HG03066 (cell line): Measurements from ENCODE around the gene PLSCR5.

ENCODE experiments used
- ATAC-seq: cut with Tn5 transposase; IDR thresholded peaks from one replicate; pipeline ENCODE4 v1.9.1; 2021; ENCODE audit warnings: low read depth; ENCODE audit not compliant: unreplicated experiment

Gene PLSCR5

DNA sequence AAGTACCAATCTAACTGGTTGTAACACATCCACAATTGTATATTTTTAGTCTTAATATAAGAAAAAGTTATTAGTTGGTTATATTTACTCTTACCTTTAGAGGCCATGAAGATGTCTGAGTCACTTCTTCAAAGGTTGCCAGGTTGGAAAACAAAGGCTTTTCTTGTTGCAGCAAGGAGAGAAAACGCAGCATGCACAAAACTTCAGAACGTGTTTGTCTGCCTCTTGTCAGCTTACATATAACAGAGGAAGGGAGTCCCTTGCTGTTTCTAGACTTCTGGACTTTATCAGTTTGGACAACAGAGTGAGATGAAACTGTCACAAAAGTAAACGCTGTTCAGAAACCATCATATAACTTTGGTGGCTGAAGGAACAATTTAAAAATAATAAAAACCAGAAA, at the start of gene PLSCR5:
Gene PLSCR5 (minus strand): TSS at position 241 of the 400 bp plus-strand sequence. CDS start 134 bp downstream, at position 107.
- no peak for ATAC-seq

DNA sequence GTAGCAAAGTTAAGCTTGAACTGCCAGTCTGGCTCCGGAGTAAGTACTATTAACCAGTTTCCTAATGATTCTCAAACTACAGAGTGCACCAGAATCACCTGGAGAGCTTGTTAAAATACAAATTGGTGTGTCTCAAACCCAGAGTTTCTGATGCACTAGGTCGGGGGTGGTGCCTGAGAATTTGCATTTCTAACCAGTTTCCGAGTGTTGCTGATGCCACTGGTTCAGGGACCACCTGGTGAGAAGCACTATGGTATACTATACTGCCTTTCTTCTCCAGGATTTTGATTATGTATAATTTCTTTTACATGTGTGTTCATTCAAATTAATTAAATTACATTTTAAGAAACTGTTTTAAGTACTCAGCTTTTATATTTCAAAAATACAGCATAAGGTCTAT, 48.8 kb upstream of the PLSCR5 start:
- ATAC-seq, result no peak

GRCh38 chr3:146650691-146651442, 45.7 kb upstream of the PLSCR5 start:
- ATAC-seq, result no peak

- no peak for ATAC-seq
Observed at GRCh38 chr3:146646261-146646660, 41.1 kb upstream of the PLSCR5 start.

DNA sequence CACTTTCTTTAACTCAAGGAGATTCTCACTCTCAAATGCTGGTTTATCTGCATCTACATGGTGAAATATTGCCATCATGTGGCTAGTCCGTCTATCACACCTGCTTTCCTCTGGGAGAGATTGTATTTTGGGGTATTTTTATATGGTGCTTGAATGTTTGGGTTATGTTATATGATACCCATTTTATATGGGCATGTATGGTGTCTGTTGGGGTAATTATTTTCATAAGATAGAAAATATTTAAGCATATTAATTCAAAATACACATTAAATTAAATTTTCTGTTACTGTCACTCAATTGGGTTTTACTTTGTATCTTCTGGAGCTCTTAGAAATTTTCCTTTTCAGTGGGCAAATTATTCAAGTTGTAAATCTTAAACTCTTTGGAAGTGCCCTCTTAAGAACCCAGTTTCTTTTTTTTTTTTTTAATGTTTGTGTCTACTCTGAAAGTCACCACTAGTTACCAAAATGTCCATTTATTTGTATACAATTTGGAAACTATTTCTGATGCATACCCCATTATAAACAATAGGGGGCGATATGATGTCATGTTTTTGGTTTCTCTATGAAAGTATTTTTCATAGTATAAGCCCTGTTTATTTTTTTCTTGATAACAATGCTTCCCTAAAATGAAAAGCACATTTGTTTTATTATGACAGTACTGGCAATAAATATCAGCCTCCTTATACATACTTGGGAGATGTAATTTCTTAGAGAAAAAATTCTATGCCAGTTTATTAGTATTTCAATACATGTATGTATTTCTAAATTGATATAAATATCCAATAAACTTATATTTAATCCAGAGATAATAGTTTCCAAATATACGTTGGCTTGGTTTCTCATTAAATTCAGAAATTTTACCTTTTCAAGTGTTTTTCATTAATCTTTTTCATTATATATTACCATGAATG, 36.1 kb upstream of the PLSCR5 start:
- peak; percentile 84 for ATAC-seq

DNA sequence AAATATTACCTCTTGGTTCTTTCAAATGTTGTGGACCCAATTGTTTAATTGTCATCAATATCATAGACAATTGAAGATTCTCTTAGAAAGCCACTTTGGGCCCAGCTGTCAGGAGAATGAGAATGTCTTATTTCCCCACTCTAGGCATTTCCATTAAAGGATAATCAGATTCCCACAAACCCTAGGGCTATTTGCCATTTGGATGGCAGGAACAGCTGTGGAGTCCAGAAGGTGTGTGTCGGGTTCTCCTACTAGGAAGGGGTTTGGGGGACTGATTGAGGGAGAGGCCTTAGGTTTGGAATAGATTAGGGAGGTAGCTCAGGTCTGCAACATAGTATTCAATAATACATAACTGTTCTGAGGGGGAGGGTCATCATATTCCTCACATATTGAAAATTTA, 35.2 kb upstream of the PLSCR5 start:
- ATAC-seq, result no peak

GRCh38 chr3:146638718-146639117, 33.6 kb upstream of the PLSCR5 start:
- no peak for ATAC-seq

DNA sequence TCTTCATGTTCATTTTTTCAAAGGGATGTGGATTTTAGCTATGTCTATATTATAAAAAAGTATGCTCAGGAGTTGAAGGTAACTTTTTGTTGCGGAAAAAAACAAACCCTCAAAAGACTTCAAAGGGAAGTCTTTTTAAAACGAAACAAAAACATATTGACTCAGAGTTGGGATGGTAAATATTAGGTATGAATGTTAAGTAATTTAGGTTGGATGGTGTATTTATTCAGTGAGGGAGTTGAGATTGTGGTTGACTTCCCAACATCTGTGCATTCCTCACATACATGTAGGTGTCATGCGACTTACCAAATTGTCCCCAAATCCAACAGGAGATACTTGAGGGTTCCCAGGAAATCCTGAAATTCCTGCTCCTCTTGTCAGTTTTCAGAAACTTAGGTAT, 32.7 kb upstream of the PLSCR5 start:
- no peak for ATAC-seq

DNA sequence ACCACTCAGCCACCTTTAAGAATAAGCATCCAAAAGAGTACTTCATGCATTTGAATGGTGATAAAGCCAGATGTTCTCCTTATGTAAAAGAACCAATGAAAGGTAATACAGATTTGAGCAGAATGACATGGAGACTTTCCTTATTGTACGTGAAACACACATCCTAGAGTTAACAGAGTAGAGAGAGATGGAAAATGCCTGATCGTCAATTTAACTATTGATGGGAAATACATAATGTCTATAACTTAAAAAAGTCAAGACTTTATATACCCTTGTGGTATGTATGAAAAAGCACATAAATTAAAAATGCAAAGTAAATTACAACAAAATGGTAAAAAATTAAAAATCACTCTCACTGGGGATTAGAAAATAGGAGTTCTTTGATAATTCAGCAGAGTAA, 31.7 kb upstream of the PLSCR5 start:
- no peak for ATAC-seq

GRCh38 chr3:146634346-146634745, 29.2 kb upstream of the PLSCR5 start:
- no peak for ATAC-seq

DNA sequence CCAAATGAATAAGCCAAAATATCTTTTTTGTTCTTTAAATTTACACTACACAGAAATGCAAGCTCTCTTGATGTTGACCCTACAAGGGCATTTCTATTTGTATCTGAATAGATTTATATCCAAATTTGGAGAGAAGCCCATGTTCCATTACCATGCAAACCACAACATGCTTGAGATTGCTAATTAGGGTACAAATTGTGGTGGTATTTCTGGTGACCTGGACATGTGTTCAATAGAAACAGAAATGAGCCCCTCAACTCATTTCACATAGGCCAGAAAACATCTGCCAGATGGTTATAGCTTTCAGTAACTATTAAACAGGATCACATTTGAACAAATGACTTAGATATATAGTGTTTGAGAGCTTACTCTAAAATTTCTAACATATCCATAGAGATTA, 23.5 kb upstream of the PLSCR5 start:
- ATAC-seq, result no peak

- no peak for ATAC-seq
Observed at GRCh38 chr3:146626403-146627122, 21.4 kb upstream of the PLSCR5 start.

DNA sequence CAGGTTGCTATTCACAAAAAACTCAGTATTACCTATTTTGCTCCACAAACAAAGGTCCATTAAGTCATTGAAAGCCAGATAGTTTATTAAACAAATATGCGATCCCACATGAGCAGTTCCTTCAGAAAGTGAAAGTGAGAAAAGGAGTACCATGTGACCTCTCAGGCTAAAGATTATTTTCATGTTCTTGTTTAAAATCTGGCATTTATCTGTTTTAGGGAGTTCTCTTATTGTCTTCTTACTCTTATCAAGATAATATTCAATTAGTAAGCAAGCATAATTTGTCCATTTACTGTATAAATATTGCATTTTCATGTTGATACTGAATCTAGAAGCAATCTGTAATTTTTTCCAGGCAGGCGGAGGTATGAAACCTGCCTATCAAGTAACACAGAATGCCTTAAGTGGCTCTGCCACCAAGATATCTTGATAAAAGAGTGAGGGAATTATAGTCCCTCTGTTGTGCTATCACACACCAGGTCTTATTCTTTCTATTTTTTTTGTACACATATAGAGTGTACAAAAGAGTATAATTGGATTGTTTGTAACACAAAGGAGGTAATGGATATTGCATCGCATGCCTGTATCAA, 20.1 kb upstream of the PLSCR5 start:
- no peak for ATAC-seq

DNA sequence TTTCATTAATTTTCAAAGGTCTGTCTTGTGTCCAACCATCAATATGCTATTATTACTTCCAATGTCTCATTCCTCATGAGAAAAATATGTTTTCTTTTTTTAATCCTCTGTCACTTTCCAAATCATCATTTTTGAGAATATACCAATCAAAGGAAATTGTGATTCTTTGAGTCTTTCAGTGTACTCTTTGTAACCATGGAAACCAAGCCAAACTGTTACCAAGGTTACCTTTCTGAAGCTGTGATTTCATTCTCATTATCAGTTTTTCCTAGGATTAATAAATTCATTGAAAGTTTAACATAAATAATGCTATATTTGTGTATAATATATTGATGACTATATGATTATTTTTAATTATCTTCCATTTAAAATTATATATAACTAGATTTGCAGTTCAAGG, 16.6 kb upstream of the PLSCR5 start:
- ATAC-seq, result no peak

DNA sequence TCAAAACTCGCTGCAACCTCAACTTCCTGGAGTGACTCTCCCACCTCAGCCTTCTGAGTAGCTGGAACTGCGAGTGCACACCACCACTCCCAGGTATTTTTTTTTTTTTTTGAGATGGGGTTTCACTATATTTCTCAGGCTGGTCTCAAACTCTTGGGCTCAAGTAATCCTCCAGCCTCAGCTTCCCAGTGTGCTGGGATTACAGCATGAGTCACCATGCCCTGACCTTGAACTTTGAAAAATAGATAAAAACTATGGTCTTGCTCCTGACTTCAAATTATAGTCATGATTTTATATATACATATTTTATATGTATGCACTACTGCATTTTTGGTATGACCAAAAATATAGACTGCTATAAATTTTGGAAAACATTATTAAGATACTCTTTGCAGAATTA, 6.9 kb upstream of the PLSCR5 start:
- no peak for ATAC-seq

DNA sequence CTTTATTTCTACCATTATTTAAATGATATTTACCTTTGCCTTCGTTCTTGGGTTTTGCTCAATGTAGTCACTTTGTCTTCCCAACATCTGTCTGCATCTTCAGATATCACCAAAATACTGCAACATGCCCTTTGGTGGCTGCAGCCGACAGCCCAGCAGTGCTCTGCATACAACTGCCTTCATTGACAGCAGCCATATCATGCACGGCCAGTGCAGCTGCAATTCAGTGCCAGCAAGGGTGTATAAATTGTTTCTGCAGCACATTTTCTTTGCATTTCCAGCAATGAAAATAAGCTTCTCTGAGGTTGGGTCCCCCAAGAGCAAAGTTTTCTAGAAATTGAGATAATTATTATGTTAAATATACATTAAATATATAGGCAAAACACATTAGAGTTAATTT, 6.0 kb upstream of the PLSCR5 start:
- no peak for ATAC-seq

DNA sequence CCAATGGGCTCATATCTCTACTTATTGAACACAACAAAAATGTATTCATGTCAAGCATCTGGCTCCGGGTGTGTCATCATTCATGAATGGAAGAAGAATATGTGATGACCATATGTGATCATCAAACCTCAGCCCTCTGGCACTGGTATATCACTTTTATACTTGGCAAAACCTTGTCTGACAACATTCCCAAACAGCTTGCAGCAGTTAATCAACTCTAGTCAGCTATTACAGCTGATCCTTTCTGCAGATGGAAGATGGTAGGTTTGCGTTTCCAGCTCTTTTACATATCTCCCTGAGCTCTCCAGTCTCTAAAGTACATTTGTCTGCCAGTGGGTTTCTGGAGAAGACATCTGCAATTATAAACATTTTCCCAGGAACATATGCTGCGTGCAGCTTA, 6.6 kb downstream of the PLSCR5 start:
- no peak for ATAC-seq

DNA sequence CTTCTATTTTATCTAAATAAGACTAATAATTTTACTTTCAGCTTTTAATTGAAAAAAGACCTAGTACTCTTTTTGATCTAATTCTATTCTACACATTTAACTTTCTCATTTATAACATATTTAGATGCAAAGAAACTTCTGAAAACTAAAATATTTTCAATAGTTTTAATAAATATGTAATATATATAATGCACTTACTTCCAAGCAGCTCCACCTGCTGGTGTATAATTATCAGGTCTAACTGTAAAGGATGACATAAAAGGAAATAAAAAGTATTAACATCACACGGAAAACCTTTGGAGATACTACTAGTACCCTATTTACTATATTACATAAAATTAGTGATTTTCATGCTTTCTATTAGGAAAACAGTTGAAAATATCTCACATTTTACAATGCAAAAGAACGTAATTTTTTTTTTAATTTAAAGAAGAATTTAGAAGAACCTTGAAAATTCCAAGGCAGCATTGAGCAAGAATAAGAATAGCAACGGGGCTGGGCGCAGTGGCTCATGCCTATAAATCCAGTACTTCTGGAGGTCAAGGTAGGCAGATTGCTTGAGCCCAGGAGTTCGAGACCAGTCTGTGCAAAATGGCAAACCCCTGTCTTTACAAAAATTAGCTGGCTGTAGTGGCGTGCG, 10.2 kb downstream of the PLSCR5 start:
- ATAC-seq, result no peak

DNA sequence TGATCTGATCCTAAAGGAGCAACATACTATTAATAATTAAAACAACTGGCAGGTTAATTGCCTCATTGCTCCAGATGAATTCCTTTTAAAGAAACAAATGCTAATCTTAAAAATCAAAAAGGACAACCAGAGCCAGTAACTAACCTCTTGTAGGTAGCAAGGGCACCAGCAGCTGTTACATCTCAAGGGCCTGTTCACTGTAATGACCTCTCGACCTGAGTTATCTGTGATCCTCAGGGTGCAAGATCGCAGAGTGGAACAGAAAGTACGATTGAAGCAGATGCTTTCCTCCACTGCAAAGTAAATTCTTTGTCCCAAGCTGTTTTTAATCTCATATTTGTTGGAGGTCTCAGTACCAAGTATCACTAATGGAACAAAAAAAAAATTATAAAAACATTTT, 11.4 kb downstream of the PLSCR5 start:
- ATAC-seq, result no peak

DNA sequence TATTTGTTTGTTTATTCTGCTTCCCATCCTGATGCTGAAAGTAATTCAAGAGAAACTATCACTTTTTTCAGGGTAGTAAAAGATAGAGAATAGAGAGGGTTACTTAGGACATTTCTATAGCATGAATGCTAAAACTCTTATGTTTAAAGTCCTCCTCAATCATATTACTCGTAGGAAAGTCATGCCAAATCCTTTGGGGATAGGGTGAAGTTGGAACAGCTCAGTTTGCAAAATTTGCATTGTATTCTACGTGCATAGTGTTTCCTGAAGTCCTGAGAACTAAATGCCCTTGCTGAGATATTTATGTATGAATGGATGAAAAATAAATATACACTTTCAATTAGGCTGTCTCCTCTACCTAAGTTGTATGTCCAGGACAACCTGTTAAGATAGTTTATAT, 14.6 kb downstream of the PLSCR5 start:
- no peak for ATAC-seq
